Neuronal stem cell (in vitro differentiated cells): Measurements from ENCODE around the gene IFT122.

ENCODE experiments used
- DNase-seq: peaks from one replicate; pipeline ENCODE4 v3.0.0-alpha.2; 2013; ENCODE audit warnings: low spot score
- H2AFZ ChIP-seq: one replicate; pipeline ENCODE4 v1.6.1; 2013; ENCODE audit warnings: mild to moderate bottlenecking, low read length, inconsistent platforms
- H2AK5ac ChIP-seq: 2 replicates; pipeline ENCODE4 v1.6.1; 2013; ENCODE audit warnings: low read depth, mild to moderate bottlenecking, inconsistent platforms, low read length, moderate library complexity, mixed read lengths
- H2BK120ac ChIP-seq: 2 replicates; pipeline ENCODE4 v1.6.1; 2013; ENCODE audit warnings: low read depth, mild to moderate bottlenecking, inconsistent platforms, low read length, moderate library complexity, mixed read lengths
- H2BK12ac ChIP-seq: one replicate; pipeline ENCODE4 v1.6.1; 2013; ENCODE audit warnings: low read length, inconsistent platforms
- H2BK15ac ChIP-seq: 2 replicates; pipeline ENCODE4 v1.6.1; 2013; ENCODE audit warnings: mild to moderate bottlenecking, low read length, inconsistent platforms, mixed read lengths
- H2BK5ac ChIP-seq: one replicate; pipeline ENCODE4 v1.6.1; 2013; ENCODE audit warnings: inconsistent platforms, mild to moderate bottlenecking, low read length, moderate library complexity
- H3K14ac ChIP-seq: one replicate; pipeline ENCODE4 v1.6.1; 2013; ENCODE audit warnings: low read length, inconsistent platforms
- H3K18ac ChIP-seq: 2 replicates; pipeline ENCODE4 v1.6.1; 2013; ENCODE audit warnings: low read length, inconsistent platforms
- H3K23ac ChIP-seq: 2 replicates; pipeline ENCODE4 v1.6.1; 2013; ENCODE audit warnings: low read depth, mild to moderate bottlenecking, mixed read lengths, low read length, inconsistent platforms; ENCODE audit not compliant: poor library complexity
- H3K27ac ChIP-seq: replicated peaks from 3 replicates; pipeline ENCODE4 v1.5.1; 2013; ENCODE audit warnings: low read length, inconsistent platforms
- H3K27me3 ChIP-seq, 3 experiments: 2 replicates each; pipeline ENCODE4 v1.6.1; 2013; ENCODE audit warnings: low read length in 3 of 3, mild to moderate bottlenecking in 2 of 3, inconsistent platforms in 1 of 3, low read depth in 1 of 3, mixed read lengths in 1 of 3, moderate library complexity in 1 of 3; ENCODE audit not compliant: control insufficient read depth in 3 of 3, insufficient read depth in 3 of 3
- H3K36me3 ChIP-seq, 2 donors: replicated peaks in 1 of 2; 2 replicates each; pipeline ENCODE4 v1.6.1; 2013; ENCODE audit warnings: low read length in 2 of 2; ENCODE audit not compliant: control insufficient read depth in 2 of 2, insufficient read depth in 2 of 2
- H3K4ac ChIP-seq: 2 replicates; pipeline ENCODE4 v1.6.1; 2013; ENCODE audit warnings: inconsistent platforms, mild to moderate bottlenecking, low read length, moderate library complexity
- H3K4me1 ChIP-seq, 2 donors: 1 replicate in 1 of 2; 2 replicates in 1 of 2; pipeline ENCODE4 v1.6.1; 2013; ENCODE audit warnings: low read length in 2 of 2, low read depth in 1 of 2; ENCODE audit not compliant: control insufficient read depth in 2 of 2, insufficient read depth in 1 of 2
- H3K4me2 ChIP-seq: one replicate; pipeline ENCODE4 v1.6.1; 2013; ENCODE audit warnings: mild to moderate bottlenecking, low read length, inconsistent platforms; ENCODE audit not compliant: insufficient read depth, poor library complexity, severe bottlenecking
- H3K4me3 ChIP-seq, 2 donors: 2 replicates each; pipeline ENCODE4 v1.5.1; 2013; ENCODE audit warnings: low read length in 2 of 2, mild to moderate bottlenecking in 2 of 2, inconsistent platforms in 1 of 2, moderate library complexity in 1 of 2
- H3K79me1 ChIP-seq: one replicate; pipeline ENCODE4 v1.6.1; 2013; ENCODE audit warnings: low read depth, mild to moderate bottlenecking, inconsistent platforms, low read length, moderate library complexity
- H3K9ac ChIP-seq: one replicate; pipeline ENCODE4 v1.6.1; 2013; ENCODE audit warnings: mild to moderate bottlenecking, low read depth, low read length, inconsistent platforms; ENCODE audit not compliant: poor library complexity
- H3K9me3 ChIP-seq, 2 donors: replicated peaks in 1 of 2; 2 replicates each; pipeline versions ENCODE3 to v1.6.1; 2013; ENCODE audit warnings: low read length in 2 of 2, mild to moderate bottlenecking in 2 of 2, inconsistent platforms in 1 of 2, low read depth in 1 of 2, mixed read lengths in 1 of 2, moderate library complexity in 1 of 2; ENCODE audit not compliant: control insufficient read depth in 2 of 2, insufficient read depth in 1 of 2
- H4K8ac ChIP-seq: one replicate; pipeline ENCODE4 v1.6.1; 2013; ENCODE audit warnings: low read depth, mild to moderate bottlenecking, inconsistent platforms, low read length, moderate library complexity
- H4K91ac ChIP-seq: one replicate; pipeline ENCODE4 v1.6.1; 2013; ENCODE audit warnings: low read length, low read depth, mild to moderate bottlenecking, inconsistent platforms; ENCODE audit not compliant: poor library complexity
- WGBS, 2 donors: extraction: QIAGEN DNeasy Blood & Tissue Kit; methylation state at CpG; one replicate each; pipeline ENCODE4 v1.1.7; 2013; ENCODE audit warnings: missing lambda C conversion rate in 2 of 2, mixed read lengths in 1 of 2; ENCODE audit not compliant: insufficient read length in 2 of 2, insufficient replicate concordance in 1 of 2; ENCODE audit errors: extremely low coverage in 2 of 2; 5-methylcytosine and 5-hydroxymethylcytosine counted together

IFT122 gene

DNA sequence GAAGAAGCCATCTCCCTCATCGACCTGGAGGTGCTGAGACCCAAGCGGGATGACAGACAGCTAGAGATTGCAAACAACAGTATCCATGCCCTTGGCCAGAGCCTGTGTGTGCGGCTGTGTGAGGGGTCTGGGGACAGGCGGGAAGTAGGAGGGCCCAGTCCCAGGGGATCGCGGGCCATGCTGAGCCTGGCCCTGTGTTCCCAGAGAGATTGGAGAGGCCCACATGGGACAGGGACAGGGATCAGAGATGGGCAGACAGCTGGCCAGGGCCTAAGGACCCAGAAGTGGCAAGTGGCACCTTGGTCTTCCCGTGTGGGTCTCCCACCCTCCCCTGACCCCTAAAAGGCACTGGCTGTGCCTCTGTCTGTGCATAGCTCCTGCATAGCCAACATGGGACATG is 77.5 kb downstream of the IFT122 start:
- Histone ChIP-seq H3K4me2 (no peak overlapping the region), H3K18ac (no peak overlapping the region), H2AFZ (no peak overlapping the region), H3K4me3 (no peak overlapping the region), H2BK5ac (no peak overlapping the region), H3K4me1 (peaks cover 0 to 7% of the 10 kb centered on the region in 2 donors), H3K14ac (no peak overlapping the region), H2AK5ac (no peak overlapping the region), H2BK15ac (no peak overlapping the region), H2BK12ac (no peak overlapping the region), H3K36me3 (peaks cover 15 to 49% of the 10 kb centered on the region in 2 donors), H3K23ac (no peak overlapping the region), H3K9me3 (no peaks in the 10 kb centered on the region), H3K27me3 (no peaks in the 10 kb centered on the region), H2BK120ac (no peak overlapping the region), H4K8ac (no peak overlapping the region), H3K9ac (no peak overlapping the region), H4K91ac (no peak overlapping the region), H3K79me1 (no peaks in the 10 kb centered on the region), H3K27ac (no peak overlapping the region), H3K4ac (no peak overlapping the region)
- no peak for DNase-seq
- WGBS, 2 donors, result no CpG with 5 or more reads among the region's 7 CpGs

DNA sequence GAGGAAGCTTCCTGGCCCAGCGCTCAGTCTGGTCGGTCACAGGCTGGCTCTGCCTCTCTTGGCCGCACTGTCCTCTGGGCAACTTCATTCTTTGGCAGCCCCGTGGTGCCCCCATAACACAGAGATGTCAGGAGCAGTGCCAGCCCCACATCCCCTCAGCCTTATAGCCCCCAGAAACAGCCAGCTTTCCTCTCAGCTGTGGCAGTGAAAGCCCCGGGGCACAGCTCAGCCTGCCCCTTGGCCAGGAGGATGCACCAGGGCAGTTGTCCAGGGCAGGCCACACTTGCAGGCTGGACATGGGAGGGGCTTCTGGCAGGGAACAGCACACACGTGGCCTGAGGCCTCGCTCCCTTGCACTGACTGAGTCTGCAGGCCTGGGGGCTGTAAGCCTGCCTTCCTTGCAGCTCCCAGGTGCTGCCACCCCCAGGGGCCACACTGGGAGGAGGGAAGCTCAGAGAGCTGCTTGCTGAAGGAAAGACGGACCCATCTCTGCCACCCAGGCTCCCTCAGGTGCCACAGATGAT is 78.1 kb downstream of the IFT122 start:
- Histone ChIP-seq H3K27me3 (no peaks in the 10 kb centered on the region), H2AFZ (no peak overlapping the region), H3K9ac (no peak overlapping the region), H3K4me2 (no peak overlapping the region), H3K79me1 (no peaks in the 10 kb centered on the region), H3K9me3 (no peaks in the 10 kb centered on the region), H2BK15ac (no peak overlapping the region), H3K18ac (peak overlapping the region; percentile 40), H3K14ac (no peak overlapping the region), H2BK120ac (no peak overlapping the region), H4K91ac (no peak overlapping the region), H4K8ac (no peak overlapping the region), H2BK5ac (peak overlapping the region; percentile 68), H3K27ac (no peak overlapping the region), H3K4me1 (peaks cover 0 to 7% of the 10 kb centered on the region in 2 donors), H3K36me3 (peaks cover 13 to 44% of the 10 kb centered on the region in 2 donors), H3K4ac (no peak overlapping the region), H2AK5ac (no peak overlapping the region), H2BK12ac (no peak overlapping the region), H3K4me3 (no peak overlapping the region), H3K23ac (peak overlapping the region; percentile 17)
- DNase-seq, result no peak
- no CpG with 5 or more reads among the region's 8 CpGs for WGBS, 2 donors

GRCh38 chr3:129518581-129518980 is 78.6 kb downstream of the IFT122 start:
- H2BK15ac ChIP-seq, result no peak overlapping the region
- H3K18ac ChIP-seq, result no peak overlapping the region
- no peak for DNase-seq
- no CpG with 5 or more reads among the region's 8 CpGs for WGBS, 2 donors
- H3K4me3 ChIP-seq, result no peak overlapping the region
- no peaks in the 10 kb centered on the region for H3K9me3 ChIP-seq
- no peak overlapping the region for H3K4me2 ChIP-seq
- H4K8ac ChIP-seq, result no peak overlapping the region
- no peak overlapping the region for H2BK12ac ChIP-seq
- H3K27ac ChIP-seq, result no peak overlapping the region
- H2AFZ ChIP-seq, result no peak overlapping the region
- no peak overlapping the region for H3K9ac ChIP-seq
- no peak overlapping the region for H3K14ac ChIP-seq
- H2BK120ac ChIP-seq, result no peak overlapping the region
- H3K4ac ChIP-seq, result no peak overlapping the region
- no peaks in the 10 kb centered on the region for H3K79me1 ChIP-seq
- no peak overlapping the region for H3K23ac ChIP-seq
- peak overlapping the region; percentile 68 for H2BK5ac ChIP-seq
- no peaks in the 10 kb centered on the region for H3K27me3 ChIP-seq
- H2AK5ac ChIP-seq, result no peak overlapping the region
- H3K36me3 ChIP-seq, result peaks cover 13 to 39% of the 10 kb centered on the region in 2 donors
- H4K91ac ChIP-seq, result no peak overlapping the region
- peaks cover 0 to 7% of the 10 kb centered on the region in 2 donors for H3K4me1 ChIP-seq

- peak overlapping the region; percentile 44 for H3K23ac ChIP-seq
- no peak overlapping the region for H2AFZ ChIP-seq
- H3K27ac ChIP-seq, result no peak overlapping the region
- H3K4me1 ChIP-seq, result peaks cover 0 to 7% of the 10 kb centered on the region in 2 donors
- H3K4ac ChIP-seq, result no peak overlapping the region
- no peak overlapping the region for H2BK15ac ChIP-seq
- no peak overlapping the region for H3K14ac ChIP-seq
- H3K18ac ChIP-seq, result no peak overlapping the region
- H3K4me2 ChIP-seq, result no peak overlapping the region
- no peaks in the 10 kb centered on the region for H3K79me1 ChIP-seq
- H2BK12ac ChIP-seq, result peak overlapping the region; percentile 4
- H4K91ac ChIP-seq, result no peak overlapping the region
- no peak overlapping the region for H2AK5ac ChIP-seq
- H3K4me3 ChIP-seq, result no peak overlapping the region
- no peak for DNase-seq
- no peaks in the 10 kb centered on the region for H3K27me3 ChIP-seq
- H3K9ac ChIP-seq, result peak overlapping the region; percentile 32
- peaks cover 10 to 30% of the 10 kb centered on the region in 2 donors for H3K36me3 ChIP-seq
- H3K9me3 ChIP-seq, result no peaks in the 10 kb centered on the region
- no peak overlapping the region for H2BK5ac ChIP-seq
- no peak overlapping the region for H2BK120ac ChIP-seq
- no peak overlapping the region for H4K8ac ChIP-seq
- no CpG with 5 or more reads among the region's 10 CpGs for WGBS, 2 donors
Observed at GRCh38 chr3:129519449-129519848, 79.4 kb downstream of the IFT122 start.
